Muscle of back (tissue), 11 donors: ENCODE measurements around the gene LIG1. TPM values are rescaled to one million over a fixed set of nuclear protein-coding genes. Genes with fewer than 3 reads are reported as not detected.
"Not testable (repeated sequence)": the region's sequence is repeated elsewhere in the genome, so short reads cannot be mapped to it uniquely, and the experiment has no call there.

Experiments used
- DNase-seq, 3 donors: peaks; one replicate each; pipeline versions ENCODE4 v3.0.0 to v3.0.0-alpha.2; 2013
- polyA plus RNA-seq, 10 donors: library from polyadenylated mRNA; unstranded; fragments of 120-200 nt; gene quantifications; one replicate each; pipeline ENCODE4 v1.2.1, GENCODE V29; 2013; ENCODE audit not compliant: insufficient read length in 10 of 10

LIG1 gene
- polyA plus RNA-seq, 10 donors, result 19.7 to 38.1 (median 24.5) TPM

GRCh38 chr19:48122421-48122820 is 47.7 kb downstream of the LIG1 start:
- no peak for DNase-seq

DNA sequence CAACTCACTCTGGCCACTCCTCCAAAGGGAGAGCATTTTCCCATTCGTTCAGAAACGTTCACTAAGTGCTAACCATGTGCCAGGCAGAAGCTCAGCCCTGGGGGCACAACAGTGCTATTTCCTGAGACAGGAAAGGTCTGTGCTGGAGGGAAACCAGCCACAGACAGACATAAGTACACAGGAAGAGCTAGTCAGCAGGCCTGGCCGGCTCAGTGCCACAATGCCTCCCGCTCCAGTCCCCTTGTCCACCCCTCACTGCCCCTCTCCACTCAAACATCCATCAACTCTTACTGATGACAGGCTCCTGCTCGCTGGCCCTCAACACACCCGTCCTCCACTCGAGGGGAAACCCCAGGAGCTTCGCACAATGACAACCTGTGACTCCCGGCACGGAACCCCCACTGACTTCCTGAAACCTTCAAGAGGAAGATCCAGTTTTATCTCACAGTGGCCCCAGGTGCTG is 48.2 kb downstream of the LIG1 start:
- peak in 1 of 3 donors; percentile 29 for DNase-seq

- no peak for DNase-seq
These were observed 49.1 kb downstream of the LIG1 start for GRCh38 chr19:48121066-48121465.

- DNase-seq, result no peak
These were observed 49.6 kb downstream of the LIG1 start for GRCh38 chr19:48120505-48120904.

DNA sequence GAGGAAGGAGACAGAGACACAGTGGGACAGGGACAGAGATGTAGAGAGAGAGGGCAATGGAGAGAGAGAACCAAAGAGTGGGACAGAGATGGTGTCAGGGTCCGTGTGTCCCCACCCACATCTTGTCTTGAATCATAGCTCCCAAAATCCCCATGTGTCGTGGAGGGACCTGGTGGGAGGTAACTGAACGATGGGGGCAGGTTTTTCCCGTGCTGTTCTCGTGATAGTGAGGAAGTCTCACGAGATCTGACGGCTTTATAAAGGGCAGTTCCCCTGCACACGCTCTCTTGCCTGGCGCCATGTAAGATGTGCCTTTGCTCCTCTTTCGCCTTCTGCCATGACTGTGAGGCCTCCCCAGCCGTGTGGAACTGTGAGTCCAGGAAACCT is 52.0 kb downstream of the LIG1 start:
- no peak for DNase-seq

- DNase-seq, result no peak
These were observed 52.5 kb downstream of the LIG1 start for GRCh38 chr19:48117515-48118130.

DNA sequence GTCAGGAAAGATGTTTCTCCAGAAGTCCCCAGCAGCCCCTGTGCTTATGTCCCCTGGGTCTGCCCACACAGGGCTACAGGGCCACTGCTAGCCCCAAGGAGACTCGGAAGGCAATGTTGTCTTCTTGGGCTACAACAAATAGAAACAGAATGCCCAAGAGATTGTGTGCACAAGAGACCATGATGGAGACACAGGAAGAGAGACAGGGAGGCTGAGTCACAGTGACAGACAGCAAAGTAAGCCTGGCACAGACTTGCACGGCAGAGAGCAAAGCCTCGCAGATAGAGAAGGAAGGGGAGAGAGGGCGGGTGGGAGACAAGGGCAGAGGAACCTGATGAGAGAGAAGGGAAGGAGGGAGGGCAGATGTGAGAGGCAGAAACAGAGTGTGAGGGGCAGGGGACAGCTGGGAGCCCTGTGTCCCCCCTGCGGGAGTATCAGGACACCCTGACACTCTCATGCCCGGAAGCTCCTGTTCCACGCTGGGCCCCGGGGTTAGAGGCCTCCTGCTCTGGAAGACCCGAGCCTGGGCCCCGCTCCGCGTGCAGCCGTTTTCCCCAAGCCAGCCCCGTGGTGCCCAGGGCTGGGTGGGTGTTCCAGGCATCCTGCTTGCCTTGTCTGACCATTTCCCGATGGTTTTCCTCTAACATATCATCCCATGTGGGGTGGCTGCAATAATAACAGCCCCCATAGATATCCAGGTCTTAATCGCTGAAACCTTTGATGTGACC is 56.8 kb downstream of the LIG1 start:
- DNase-seq, result no peak

- no peak for DNase-seq
These were observed 58.9 kb downstream of the LIG1 start for GRCh38 chr19:48111280-48111679.

DNA sequence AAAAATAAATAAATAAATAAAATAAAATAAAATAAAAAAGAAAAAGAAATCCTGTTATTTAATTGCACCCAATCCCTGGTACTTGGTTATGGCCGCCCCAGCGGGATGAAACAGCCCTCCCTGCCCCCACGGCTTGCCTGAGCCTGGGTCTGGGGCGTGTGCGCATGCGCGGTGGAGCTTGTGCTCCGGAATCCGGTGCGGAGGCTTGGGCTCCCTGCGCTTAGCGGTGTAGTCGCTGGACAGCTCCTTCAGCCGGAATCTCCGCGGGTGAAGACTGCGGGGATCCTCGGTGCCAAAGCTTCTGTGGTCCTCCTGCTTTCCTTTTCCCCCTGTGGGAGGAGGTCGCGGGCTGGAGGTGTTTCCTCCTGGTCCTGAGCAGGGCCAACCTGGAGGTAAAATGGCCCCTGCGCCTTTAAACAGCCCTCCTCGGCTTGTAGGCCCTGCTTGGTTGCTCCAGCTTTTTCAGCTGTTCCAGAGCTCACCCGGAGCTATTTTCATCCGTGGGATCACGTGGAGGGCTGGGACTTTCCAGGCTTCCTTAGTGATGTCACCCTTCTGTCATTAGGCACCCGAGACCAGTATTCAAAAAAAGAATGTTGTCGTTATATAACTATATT is 59.7 kb downstream of the LIG1 start, which contains the start of gene PLA2G4C:
Gene PLA2G4C, minus strand, starts transcription at position 468 of the 617 bp plus-strand sequence. CDS start 4,288 bp downstream, outside the sequence.
- DNase-seq, result peak; percentile 90 to 95 (median 91)

- no peak for DNase-seq
These were observed 61.0 kb downstream of the LIG1 start for GRCh38 chr19:48108997-48109782.

DNA sequence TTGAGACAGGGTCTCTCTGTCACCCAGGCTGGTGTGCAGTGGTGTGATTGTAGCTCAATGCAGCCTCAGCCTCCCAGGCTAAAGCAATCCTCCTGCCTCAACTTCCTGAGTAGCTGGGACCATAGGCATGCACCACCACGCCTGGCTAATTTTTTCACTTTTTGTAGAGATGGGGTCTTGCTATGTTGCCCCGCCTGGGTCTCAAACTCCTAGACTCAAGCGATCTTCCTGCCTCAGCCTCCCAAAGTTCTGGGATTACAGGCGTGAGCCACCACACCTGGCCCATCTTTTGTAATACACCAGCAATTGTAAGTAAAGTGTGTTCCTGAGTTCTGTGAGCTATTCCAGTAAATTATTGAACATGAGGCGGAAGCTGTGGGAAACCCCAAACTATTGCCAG is 66.2 kb downstream of the LIG1 start:
- no peak for DNase-seq

GRCh38 chr19:48102870-48103751 is 67.0 kb downstream of the LIG1 start:
- DNase-seq, result no peak

DNA sequence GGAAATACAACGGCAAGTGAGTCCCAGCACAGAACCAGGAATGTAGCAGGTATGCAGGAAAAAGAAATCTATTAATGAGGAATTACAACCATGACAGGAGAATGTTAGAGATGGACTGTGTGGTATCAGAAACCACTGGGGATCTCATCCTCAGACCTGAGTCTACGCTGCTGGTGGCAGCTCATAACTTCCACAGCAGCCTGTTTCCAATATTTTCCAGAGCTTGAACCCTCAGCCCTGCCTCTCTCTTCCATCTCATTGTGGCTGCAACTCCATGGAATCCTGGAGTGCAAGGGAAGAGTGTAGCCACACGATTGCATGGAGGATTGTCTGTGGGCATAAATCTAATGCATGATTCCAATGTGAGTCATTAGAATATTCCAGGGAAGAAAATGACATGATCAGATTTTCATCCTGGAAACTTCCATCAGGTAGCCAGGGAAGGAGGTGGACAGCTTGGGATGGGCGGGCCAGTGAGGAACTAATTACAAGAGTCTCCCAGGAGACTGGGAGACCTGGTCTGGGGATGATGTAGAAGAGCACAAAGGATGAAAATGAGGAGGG is 74.5 kb downstream of the LIG1 start:
- peak in 1 of 3 donors; percentile 42 for DNase-seq

DNA sequence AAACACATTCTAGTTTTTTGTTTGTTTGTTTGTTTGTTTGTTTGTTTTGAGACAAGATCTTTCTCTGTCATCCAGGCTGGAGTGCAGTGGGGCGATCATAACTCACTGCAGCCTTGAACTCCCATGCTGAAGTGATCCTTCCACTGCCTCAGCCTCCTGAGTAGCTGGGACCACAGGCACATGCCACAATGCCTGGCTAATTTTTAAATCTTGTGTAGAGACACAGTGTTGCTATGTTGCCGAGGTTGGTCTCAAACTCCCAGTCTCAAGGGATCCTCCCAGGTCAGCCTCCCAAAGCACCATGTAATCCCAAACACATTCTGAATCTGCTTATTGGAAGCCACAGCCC is 75.3 kb downstream of the LIG1 start:
- no peak for DNase-seq

DNA sequence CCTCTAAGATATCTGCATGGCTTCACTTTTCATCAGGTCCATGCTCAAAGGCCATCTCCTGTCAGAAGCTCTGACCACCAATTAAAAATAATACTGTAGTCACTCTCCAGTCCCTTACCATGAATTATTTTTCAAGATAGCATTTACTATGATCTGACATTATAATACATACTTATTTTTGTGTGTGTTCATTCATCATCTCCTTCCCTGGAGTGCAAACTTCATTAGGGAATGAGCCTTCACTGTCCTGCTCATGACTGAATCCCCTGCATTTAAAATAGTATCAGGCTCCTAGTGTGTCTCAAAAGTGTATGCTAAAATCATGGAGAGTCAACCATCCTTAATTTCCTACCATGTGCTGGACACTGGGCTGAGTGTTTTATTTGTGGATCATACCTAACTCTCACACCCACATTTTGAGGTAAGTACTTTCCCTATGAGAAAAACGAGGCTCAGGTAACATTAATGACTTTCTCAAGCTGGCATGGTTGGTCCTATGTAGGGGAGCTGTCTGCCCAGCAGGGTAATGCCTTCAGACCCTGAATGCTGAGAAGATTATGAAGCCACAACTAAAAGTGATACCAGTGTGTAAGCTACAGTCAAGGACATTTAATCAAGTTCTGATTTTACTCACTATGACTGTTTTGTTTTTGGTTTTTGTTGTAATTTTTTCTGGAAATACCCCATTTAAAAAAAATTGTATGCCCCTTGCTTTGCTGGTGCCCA is 75.9 kb downstream of the LIG1 start:
- no peak for DNase-seq

GRCh38 chr19:48091111-48091718 is 78.9 kb downstream of the LIG1 start:
- peak in 1 of 3 donors; percentile 91 for DNase-seq

DNA sequence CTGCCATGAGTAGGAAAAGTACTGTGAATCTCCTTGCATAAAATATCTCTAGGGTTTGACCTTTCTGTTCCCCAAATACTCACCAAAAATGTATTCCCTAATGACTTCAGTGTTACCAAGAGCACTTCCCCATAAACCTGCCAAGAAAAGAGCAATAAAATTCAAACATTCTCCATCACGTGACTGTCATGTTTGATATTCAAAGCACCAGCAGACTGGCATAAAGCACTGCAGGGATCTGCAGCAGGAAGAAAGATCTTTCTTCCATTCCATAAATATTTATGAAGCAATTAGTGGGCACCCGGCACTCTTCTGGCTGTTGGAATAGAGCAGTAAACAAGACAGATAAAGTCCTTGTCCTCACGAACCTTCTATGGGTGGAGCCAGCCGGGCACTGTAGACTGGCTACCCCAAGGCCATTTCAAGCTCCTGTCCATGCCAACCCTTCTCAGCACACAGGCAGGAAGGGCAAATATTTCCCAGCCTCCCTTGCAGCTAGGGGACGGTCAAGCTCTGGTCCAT is 79.8 kb downstream of the LIG1 start:
- DNase-seq, result no peak

GRCh38 chr19:48088991-48089390 is 81.2 kb downstream of the LIG1 start:
- DNase-seq, result not testable (repeated sequence)
